Right hindlimb (tissue), 1 donor: Measurements from ENCODE around the gene CEBPG.

Experiments
- DNase-seq: peaks from one replicate; pipeline ENCODE4 v3.0.0-alpha.2; 2018

The CEBPG gene

GRCh38 chr19:33384983-33385382 is 11.5 kb downstream of the CEBPG start:
- no peak for DNase-seq

- peak; percentile 53 for DNase-seq
Measured at GRCh38 chr19:33385956-33386355, 12.4 kb downstream of the CEBPG start.

DNA sequence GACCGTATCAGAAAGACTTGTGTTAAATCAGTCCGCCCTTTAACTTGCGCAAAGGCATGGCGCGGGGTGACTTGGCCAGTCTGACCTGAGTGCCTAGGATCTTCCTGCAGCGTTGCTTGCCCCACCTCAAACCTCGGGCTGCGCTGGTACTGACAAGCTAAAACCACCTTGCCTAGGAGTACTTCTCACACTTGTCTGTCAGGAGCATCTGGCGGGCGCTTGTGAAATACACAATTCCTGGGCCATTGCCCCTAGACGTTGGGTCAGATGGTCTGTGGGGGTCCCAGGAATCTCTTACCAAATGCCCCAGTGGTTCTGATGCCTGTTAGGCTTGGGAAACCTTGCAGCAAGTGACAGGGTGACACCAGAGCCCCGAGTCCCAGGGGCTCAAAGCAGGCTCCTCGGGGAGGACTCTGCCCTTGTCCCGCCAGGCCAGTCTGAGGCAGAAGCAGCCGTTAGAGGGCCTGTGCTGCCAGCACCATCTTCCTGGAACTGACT is 12.9 kb downstream of the CEBPG start:
- no peak for DNase-seq

DNA sequence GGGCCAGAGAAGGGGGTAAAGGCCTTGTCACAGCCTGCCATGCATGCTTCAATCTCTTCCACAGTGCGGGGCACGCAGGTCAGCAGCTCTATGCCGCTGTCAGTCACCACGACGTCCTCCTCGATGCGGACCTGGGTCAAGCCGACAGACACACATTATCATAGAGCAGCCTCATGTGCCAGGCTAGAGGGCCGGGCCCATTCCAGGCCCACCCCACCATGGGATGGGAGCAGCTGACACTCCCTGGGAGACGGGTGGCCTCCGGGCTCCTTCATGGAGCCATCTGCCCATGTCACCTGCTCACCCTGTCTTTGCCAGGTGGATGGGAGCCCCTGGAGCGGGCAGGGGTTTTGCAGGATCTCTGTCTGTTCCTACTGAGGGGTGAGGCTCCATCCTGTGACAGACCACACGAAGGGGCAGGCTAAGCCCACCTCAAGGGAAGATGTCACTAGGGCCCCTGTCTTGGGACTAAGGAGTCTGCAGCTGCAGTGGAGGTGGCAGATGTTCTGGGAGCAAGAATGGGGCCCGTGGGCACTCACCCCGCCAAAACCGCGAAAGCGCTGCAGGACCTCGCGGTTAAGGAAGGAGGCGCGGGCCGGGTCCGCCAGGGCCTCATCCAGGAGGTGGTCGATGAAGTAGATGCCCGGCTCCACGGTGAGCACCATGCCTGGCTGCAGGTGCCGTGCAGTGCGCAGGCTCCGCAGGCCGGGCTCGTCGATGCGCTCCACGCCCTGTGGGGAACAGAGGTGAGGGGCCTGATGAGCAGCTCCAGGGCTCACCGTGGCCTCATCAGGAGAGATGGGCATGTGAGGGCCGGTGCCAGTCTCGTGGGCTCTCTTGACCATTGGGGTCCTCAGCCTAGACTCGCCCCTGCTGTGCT is 14.1 kb downstream of the CEBPG start:
- no peak for DNase-seq

DNA sequence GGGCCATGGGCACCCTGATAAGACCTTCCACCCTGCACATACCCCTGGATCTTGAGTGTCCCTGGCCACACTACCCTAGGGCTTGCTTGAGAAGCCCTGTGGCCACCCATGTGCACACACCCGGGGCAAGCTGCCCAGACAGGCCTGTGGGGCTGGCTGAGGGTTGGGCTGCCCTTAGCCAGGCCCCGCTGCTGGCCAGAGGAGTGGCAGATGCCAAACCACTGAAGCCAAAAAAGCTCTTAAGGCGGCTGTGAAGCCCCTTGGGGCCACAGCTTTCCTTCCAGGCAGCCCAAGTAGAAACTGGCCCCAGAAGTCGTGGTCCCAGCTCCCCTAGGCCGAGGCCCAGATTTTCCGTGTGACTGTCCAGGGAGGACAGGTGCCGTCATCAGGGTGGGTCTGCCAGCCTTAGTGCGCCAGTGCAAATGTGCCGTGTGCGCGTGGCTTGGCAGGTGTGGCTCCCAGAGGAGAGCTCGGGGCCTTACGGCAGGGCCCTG is 14.8 kb downstream of the CEBPG start:
- DNase-seq, result peak; percentile 41

DNA sequence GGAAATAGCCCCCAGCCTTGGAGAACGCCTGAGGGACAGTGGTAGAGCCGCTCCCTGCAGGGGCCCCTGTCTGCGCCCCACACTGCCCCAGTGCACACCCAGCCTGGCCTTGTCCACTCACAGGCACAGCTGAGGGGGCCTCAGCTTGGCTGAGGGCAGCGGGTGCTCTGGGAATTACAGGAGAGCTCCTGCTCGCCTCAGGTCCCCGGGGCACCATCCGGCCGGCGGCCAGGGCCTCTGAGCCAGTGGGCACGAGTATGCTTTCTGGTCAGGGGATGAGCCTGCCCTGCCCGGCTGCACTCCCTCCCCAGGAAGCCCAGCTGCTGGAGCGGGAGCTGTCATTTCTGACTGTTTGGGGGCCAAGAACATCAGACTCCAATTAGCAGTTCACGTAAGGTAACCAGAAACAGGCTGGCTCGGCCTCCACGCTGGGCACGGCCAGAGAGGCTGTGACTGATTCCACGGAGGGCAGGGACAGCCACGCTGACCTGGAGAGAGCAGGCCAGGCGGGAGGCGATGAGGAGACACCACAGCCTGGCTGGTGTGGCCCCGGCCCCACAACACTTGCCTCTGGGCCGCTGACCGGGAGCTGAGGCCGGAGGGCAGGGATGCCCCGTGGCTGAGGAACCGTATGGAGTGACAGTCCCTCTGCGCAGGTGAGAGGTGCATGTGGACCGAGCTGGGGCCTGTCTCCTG is 15.4 kb downstream of the CEBPG start:
- peak; percentile 66 for DNase-seq

- DNase-seq, result peak; percentile 36
Measured at GRCh38 chr19:33389421-33390100, 16.1 kb downstream of the CEBPG start.

GRCh38 chr19:33390101-33390907 is 16.8 kb downstream of the CEBPG start:
- DNase-seq, result peak; percentile 85

GRCh38 chr19:33390908-33391630 is 17.6 kb downstream of the CEBPG start:
- DNase-seq, result peak; percentile 26

DNA sequence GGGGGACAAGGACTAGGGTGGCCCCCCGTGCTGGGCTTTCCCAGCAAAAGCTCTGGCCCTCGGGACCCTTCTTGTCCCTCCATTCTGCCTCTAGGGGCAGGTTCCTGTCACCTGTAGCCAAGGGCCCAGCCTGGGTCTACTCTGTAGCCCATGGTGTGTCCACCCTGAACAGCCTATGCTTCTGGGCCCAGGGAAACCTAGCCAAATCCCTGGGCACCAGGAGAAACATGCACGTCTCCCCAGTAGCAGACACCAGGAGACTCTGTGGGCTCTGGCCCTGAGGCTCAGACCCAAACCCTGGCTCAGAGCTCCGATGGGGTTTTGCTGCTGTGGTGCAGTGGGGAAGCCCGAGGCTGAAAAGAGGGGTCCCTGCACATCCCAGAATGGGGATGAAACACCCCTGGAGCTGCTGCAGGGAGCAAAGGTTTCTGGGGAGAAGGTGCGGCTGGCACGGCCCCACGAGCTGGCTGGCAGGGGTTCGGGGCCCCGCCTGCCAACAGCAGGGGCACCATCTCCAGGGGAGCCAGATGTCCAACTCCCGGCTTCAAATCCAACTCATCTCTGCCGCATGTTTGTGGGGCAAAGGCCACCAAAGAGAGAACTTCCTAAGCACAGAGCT is 18.2 kb downstream of the CEBPG start:
- DNase-seq, result no peak

DNA sequence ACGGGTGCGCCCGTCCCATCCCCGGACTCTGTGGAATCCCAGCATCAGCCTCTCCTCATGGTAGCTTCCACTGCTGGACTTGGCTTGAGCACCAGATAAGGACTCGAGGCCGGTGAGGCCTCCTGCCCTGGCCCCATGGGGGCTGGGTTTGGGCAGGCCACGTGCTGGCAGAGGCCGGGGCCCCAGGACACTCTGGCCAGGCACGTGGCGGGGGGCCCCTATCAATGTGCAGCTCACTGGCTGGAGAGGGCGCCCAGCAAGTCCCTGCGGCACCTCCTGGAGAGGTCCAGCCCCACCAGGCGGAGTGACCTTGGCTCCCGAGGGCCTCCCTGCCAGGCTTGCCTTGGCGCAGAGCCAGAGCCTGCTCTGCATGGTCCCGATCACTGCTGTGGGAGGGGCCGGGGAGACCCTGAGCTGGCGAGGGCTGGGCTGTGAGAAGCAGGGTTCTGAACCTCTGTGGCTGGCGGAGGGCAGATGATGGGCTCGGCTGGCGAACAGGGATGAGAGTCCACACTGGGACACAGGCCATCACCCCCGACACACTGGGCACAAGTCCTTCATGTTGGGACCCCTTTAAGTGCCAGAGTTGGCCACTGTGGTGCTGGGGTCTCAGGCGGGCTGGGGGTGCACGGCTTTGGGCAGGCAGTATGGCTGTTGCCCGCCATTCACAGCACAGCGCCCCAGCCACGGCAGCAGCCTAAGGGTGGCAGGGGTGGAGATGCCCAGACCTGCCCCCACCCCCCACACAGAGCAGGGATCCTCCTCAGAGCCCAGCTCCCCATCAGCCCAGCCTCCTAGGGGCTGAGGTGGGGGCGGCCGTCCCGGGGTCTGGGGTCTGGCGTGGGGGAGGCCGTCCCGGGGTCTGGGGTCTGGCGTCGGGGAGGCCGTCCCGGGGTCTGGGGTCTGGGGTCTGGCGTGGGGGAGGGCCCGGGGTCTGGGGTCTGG is 19.1 kb downstream of the CEBPG start:
- DNase-seq, result peak; percentile 32

GRCh38 chr19:33393286-33394005 is 19.9 kb downstream of the CEBPG start:
- peak; percentile 23 for DNase-seq

DNA sequence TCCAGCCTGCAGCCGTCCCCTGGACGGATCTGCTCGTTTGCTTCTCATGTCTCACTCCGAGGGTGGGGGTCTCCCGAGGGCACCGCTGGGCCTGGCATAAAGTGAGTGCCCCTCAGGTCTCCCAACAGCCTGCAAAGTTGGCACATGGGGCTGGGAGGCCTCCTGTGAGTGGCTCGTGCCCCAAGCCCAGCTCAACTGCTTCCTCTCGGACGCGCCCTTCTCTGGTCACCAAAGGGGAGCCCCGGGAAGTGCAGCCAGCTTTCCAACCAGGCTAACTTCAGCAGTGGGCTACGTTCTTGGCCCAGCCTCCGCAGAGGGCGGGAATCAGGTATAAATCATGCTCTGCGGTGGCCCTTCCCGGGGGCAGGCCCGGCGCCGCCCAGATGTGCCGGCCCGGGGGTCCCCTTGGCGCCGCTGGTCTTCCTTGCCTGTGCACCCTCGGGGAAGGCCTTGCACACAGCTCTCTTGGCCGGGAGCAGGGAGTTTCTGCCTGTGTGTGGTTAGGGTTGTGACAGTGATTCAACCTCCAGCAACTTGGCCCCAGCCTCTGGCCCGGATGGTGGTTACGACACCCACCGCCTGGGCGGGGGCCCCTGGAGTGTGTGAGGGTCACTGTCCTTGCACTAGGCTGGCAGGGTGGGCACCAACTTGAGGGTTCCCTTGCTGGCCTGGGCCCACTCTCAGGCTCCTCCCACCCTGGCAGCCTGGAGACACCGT is 20.7 kb downstream of the CEBPG start:
- DNase-seq, result peak; percentile 59

GRCh38 chr19:33394723-33395560 is 21.4 kb downstream of the CEBPG start:
- no peak for DNase-seq

GRCh38 chr19:33395561-33396550 is 22.3 kb downstream of the CEBPG start:
- peak; percentile 44 for DNase-seq
